Activated T-cell treated with anti-CD3 and anti-CD28 coated beads, Interleukin-2, amount 50 U/mL, for 1 hour (primary cell): ENCODE results near the gene PKNOX2.

Experiments
- DNase-seq: peaks from one replicate; pipeline ENCODE4 v3.0.0-alpha.2; 2020

PKNOX2 gene

DNA sequence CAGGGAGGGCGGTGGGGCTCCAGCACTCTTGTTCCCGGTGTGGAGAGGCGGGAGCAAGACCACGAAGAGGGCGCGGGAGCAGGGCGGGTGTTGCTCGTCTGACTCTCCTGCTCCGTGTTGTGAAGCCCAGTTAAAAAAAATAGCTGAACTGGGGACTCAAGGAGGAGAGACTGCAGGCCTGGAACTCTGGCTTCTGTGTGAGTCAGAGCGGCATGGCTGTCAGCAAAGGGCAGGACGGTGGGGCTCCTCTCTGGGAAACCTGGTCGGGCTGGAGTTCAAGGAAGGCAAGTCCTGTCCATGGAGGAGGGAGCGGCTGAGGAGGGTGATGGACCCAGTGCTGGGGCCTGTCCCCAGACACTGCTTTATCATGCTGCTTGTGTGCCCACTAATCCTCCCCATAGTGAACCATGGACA, 179.2 kb downstream of the PKNOX2 start:
- DNase-seq: no peak

DNA sequence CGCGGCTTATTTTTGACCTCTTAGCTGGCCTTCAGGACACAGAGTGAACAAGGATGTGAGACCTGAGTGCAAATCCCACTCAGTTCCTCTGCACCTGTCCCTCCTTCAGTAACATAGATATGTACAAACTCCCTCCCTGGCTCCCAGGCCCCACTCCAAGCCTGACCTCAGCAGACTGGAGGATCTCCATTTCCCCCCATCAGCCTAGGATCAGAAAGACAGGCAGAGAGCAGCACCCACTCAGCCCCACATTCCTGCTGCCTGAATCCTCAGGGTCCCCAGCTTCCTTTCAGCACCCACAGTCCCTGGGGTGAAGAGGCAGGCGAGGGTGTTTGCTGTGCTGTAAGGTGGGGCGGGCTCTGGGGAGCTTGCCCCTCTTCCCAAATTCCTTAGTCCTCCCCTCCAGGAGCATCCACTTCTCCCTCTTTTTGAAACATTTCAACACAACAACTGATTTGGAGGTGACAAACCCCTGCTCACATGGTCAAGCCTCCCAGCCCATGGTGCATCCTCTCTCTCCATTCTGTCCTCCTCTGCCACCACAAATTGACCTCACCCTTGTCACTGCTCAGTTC, 180.4 kb downstream of the PKNOX2 start:
- no peak for DNase-seq

DNA sequence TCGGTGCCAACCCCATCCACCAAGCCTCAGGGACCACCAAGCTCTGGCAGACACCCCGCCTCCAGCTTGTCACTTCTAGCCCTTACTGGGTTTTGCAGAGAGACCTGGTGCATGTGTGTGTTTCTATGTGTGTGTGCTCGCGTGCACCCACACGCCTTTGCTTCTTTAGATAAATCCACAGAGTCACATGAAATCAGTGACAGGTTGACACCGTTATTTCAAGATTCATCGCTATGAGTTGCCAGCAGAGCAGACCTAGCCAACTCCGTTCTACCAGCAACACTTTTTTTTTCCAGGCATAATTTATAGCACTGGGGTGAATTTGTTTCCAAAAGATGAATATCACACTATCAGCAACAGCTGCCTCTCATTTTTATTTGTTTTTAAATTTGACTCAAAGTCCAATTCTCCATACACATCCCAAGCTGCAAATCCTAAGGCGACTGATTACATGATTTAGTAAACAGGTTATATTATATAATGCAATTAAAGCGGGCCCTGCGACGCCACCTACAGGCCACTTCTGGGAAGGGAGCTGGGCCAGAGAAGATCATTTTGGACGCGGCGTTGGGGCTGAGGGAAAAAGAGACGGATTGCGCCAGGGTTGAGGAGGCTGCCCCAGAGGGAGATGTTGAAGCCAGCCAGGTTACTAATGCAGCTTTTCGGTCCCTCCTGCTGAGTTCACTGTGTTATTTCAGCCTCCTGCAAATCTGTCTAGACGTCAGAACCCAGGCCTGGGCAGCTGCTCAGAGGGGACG, 181.0 kb downstream of the PKNOX2 start:
- DNase-seq: peak; percentile 43

DNA sequence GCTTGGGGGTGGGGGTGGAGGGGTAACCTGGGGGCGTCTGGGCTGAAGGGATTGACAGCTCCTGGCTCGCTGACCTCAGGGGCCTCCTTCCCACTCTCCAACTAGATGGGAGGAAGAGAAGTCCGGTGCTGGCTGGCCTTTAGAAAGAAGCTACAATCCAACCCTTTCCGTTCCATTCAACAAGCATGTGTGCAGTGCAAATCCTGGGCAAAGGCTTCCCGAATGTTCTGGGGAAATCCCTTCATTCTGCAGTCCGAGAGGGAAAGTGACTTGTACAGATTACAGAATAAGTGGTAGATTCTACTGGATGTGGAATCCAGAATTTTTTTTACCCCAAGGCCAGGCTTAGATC, 181.6 kb downstream of the PKNOX2 start:
- DNase-seq: no peak

DNA sequence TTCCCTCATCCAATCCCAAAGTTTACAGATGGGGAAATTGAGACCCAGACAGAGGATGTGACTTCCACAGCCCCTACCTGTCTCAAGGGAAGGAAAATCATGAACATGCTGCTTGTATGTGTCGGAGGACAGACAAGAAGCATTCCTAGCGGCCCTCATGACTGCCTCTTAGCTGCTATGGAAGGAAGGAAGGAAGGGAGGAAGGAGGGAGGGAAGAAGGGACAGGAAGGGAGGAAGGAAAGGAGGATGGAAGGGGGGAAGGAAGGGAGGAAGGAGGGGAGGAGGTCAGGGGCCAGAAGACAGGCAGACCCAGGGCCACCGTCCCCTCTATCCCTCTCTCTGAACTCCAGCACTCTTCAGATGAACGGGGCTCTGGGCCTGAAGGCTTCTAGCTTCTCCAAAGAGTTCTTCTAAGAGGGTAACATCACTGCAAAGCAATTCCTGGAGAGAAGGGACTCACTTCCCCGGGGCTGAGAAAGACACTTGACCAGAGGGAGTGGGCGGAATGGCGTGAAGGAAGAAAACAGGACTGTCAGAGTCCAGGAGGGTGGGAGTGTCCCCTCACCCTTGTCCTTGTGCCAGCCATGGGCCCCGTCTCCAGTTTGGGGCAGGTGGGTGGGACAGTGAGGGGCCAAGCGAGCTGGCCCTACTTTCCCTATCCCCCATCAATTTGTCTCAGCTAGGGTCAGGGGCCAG, 182.2 kb downstream of the PKNOX2 start:
- no peak for DNase-seq

DNA sequence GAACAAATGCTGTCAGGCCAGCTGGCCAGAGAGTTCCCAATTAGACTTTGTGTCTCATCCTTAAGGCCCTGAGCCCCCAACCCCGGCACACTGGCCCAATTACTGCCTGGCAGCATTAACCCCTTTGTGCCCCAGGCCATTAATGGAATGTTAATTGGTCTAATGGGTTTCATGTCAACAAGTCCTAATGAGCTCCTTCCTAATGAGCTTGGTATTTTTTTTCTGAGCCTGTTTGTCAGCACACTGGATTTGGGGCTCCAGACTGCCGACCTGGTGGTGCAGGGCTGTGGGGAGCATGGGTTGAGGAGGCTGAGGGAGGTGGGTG, 182.7 kb downstream of the PKNOX2 start:
- no peak for DNase-seq

DNA sequence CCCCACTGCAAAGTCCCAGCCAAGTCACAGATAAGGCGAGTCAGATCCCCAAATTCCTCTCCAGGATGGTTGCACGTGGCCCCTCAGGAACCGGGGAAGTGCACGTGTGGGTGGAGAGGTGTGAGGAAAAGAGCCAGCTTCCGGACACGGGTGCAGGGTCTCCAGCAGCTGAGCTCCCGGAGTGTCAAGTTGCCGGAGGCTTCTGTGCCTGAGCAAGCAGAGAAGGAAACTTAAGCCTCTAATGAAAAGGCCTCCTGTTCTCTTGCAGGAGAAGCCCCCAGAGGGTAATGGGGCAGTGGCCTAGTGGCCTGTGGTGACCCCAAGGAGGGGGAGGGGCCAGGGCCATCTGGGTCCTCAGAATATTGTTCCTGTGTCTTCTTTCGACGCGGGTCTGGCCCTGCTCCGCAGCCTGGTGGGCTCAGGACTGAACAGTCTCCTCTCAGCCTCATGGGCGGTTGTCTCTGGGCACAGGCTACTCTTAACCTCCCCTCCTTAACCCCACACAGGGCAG, 183.6 kb downstream of the PKNOX2 start:
- no peak for DNase-seq

DNA sequence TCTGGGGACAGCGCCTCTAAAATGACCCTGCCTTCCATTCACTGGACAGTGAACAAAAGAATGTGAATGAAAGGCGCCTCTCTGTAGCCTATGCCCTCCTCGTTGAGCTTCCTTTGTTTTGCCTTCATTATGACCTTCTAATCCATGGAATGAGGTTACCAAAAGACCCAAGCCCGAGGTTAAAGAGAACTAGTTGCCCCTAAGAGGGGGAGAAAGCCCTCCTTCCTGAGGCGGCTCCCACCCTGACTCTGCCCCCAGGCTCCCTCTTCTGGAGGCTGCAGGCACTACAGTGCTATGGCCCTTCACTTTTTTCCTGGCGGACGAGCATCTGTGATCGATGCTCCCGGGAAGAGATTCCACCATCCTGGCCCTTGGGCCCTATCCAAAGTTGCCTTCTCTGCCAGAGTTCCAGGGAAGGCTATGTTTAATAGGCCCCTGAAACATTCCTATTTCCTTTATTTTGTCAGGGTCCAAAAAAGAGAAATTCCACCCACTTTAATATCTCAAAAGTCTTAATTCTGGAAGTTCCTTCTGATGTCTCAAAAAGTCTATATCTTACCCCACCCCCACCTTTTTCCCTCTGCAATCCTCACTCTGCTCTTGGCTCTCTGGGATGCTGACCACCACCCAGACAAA, 184.2 kb downstream of the PKNOX2 start:
- DNase-seq: peak; percentile 42

DNA sequence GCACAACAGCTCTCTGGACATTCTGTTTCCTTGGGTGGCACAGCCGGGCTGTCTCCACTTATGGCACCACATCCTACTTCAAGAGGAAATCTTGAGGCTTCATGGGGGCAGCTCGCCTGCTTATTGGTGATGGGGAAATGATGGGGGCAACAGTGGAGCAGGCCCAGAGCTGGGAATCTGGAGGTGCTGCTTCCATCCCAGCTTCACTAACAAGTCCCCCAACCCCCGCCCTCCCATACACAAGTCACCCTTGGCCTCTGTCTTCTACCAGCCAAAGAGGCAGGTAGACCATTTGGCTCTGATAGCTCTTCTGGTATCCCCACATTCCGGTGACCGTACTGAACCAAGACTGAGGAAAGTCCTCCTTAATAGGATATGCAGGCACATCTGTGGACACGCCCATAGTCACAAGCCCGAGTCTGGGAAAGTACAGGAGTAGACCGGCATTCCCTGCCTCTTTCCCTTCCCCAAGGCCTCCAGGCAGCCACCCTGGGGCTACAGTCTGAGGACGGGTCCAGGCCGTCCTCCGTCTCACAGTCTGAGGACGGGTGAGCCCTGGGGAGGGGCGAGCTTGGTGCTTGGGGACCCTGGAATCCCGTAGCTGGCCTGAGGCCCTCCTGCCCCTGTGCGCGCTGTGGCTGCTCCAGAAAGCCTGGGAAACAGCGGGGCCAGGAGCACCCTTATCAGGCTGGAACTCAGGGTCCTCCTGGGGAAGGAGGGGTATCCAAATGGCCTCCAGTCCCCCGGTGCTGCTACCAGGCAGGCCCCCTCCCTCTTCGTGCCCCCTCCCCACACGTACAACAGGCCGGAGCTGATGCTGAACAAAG, 185.9 kb downstream of the PKNOX2 start:
- no peak for DNase-seq

DNA sequence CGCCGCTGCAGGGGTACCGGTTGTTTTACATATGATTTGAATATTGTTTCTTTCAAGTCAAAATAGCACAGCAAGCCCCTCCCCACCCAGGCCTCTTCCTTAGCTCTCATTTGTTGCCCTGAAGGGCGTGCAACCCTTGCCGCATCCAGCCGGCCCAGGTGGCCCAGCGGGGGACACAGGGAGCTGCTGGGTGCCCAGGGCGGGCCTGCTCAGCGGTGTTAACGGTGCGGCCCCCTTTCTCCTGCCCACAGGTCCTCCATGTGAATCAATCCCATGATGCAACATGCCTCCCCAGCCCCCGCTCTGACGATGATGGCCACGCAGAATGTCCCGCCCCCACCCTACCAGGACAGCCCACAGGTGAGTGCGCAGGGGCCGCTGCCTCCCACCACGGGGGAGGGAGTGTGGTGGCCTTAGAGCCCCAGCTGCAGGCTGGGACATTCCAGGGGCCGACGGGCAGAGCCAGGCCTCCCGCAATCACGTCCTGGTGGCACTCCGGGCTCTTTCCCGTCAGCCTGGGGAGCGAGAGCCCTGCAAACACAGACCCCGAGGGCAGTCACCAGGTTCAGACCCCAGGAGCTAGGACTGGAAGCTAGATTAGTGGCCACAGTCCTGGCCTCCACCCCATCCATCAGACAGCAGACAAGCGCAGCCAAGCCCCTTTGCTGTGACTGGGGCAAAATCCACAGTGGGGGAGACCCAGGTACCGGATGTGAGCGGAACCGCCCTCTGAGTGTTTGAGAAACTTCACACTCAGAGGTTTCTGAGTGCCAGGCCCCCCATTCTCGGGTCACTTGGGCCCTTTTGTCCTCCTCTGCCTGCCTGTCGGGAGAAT, 186.7 kb downstream of the PKNOX2 start:
- DNase-seq: no peak

DNA sequence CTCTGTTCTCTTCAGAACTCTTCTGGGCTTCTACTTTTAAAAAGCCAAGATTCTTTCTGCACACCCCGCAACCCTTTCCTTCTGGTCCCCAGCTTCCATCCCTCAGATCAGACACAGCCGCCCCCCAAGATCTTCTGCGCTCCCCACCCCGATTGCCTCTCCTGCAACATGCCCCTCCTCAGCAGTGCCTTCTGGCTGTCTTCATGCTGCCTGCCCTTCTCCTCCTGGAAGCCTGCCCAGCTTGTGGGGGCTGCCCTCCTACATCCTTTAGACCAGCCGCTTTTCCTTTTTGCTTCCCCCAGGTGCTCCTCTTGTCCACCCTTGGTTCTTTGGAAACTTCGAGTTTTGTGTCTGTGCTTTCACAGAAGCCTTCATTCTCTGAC, 187.3 kb downstream of the PKNOX2 start:
- DNase-seq: no peak

DNA sequence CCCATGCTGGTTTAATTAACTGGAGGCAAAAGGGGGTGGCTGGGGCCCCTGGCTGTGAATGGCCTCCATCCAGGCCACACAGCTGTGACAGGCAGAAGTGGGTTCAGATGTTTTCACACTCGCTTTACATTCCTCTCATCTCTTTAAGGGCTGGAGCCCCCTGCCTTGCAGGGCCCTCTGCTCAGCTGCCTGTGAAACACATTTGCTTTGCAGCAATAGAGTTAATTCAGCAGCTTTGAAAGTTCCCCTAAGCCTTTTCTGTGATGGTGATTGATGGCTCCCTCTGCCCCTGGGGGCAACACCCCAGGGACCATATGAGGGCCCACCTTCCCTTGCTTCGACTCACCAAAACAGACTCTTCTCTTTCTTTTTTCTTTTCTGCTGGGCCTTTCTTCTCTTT, 192.2 kb downstream of the PKNOX2 start:
- no peak for DNase-seq

DNA sequence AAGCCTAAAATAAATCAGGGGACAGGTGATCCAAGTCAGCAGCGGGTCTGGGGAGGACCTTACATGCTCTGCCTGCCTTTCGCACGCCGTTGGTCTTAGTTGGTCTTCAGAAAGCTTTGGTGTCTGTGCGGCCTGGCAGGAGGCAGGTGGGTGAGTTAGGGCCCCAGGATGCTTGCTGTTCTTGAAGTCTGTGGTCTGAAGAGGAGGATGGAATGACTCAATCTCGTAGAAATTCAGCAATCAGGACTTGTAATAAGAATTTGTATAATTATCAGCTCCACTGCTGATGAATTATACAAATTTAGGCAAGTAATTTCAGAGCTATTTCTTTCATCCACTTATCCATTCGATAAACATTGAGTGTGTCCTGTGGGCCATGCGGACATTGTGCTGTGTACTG, 193.0 kb downstream of the PKNOX2 start:
- no peak for DNase-seq

DNA sequence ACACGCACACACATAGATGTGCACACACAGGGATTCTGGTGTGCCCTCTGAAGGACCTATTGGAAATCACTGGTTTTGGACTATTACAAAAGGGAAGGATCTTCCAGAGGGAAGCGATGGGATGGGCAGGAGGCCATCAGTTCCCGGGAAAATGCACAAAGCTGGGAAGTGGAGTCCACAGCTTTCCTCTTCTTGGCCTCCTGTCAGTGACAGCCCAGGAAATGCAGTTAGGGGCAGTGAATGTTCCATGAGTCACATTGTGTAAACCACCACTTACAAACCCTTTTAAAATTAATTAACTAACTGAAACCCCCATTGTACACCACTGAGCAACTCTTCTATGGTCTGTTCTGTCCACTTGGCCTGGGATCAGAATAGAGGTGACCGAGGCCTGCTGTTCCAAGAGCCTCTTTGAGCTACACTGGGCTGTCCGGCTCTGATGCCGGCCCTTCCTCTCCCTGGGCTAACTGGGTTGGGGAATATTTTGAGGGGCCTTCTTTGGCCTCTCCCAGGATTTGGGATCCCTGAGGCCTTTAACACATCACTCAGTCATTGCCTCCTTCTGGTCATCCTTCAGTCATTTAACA, 193.8 kb downstream of the PKNOX2 start:
- DNase-seq: no peak

DNA sequence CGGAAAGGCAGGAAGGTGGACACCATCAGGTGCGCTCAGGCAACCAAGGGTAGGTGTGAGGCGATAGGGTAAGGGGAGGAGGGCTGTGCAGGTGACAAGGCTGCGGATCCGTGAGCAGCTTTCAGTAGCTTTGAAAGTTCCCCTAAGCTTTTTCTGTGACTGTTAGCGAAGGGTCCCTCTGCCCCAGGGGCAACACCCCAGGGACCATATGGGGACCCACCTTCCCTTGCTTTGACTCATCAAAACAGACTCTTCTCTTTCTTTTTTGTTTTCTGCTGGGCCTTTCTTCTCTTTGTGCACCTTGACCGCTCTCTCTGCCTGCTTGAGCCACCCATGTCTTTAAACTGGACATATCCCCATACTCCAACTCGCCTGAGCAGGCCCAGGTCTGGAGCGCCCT, 194.6 kb downstream of the PKNOX2 start:
- DNase-seq: no peak

DNA sequence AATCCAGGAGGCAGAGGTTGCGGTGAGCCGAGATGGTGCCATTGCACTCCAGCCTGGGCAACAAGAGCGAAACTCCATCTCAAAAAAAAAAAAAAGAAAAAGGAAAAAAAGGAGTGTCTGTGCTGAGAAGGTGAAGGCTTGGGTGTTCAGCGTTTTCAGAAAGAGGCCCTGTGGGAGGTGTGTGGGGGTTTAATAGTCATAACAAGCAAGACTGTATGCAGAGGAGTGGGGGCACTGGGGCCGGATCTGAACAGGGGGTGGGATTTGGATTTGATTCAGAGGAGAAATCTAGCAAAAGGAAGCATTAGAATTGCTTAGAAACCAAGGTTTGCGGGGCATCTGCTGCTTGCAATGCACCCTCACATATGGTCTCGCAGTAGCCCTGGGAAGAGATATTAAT, 195.5 kb downstream of the PKNOX2 start:
- DNase-seq: no peak

DNA sequence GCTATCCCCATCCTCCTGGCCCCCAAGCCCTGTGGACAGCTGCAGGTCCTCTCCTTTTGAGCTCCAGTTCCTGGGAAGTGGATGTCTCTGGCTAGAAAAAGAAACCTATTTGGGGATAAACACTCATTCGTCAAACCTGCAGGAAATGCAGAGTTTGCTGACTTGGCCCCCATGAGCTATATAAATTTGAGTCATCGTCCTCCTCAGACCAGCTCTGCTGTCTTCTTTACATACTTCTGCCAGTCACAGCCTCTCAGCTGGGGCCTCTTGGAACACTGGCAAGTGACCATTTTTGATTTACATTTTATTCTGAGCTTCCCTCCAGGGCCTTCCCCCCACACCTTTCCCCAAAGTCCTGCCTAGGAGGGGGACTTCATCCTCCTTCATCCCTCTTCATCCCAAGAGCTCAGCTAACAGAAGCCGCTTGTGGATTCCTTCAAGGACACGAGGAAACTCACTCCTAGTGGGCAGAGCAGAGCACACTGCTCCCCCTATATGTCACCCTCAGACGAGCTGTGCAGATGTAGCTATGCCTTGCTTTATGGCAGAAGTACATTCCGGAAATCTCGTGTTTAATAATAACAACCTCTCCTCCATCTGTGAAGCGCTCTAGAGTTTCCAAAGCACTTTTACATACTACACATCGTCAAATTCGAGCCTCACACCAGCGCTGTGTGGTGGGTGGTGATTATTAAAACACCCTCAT, 199.7 kb downstream of the PKNOX2 start:
- DNase-seq: no peak

DNA sequence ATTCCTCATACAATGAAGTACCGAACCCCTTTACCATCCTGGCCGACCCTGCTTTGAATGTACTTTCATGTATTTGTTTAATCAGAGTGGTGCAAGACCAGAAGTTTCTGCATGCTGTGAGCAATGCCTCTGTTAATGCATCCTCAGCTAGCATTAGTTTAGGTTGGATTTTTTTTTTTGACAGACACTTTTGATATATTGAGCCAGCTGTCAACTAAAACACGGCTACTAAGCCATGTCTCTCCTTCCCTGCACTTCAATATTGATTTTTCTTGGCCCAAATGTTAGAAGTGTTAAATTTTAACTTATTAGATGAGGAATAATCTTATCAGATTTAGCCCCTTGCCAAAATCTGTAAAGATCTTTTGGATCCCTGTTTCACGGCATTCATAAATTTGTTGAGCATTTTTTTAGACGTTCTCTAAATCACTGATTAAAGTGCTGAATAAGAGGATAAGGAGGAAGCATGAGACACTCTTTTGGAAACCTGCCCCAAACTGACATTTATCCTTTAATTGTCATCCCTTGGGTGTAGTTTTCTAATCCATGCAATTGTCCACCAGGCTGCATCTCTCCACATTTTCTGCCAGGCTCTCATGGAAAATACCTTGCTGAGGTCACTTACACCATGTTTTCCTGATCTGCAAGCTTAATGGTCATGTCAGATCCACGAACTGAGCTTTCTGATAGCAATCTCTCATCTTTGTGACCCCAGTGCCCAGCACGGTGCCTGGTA, 200.8 kb downstream of the PKNOX2 start:
- DNase-seq: no peak

DNA sequence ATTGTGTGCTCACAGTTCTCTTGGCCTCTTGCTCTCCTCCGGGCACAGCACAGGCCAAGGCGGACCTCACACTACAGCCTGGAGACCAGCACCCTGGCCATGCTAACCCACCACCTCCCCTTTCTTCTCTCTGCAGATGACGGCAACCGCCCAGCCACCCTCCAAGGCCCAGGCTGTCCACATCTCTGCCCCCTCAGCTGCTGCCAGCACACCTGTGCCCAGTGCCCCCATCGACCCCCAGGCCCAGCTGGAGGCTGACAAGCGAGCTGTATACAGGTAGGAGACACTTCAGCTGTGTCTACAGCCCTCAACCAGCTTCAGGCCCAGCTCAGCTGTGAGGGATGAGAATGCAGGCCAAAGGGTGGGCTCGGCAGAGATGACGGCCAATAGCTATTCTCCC, 203.2 kb downstream of the PKNOX2 start:
- DNase-seq: no peak

DNA sequence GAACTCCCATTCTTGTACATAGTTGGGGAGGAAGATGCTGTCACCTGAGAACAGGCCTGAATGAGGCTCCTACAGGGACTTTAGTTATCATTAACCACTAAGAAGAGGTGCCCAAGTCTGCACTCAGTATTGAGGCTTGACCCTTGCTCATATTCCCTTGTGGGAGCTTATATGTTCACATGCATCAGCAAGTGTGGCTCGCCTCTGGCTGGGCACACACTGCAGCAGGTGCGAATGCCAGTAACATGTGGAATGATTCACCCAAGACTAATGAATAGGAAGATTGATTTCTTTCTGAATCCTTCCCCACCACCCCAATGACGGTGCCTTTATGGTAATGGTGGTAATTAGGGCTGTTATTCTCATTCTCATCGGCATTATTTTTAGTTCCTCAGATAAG, 204.2 kb downstream of the PKNOX2 start:
- DNase-seq: no peak
